ENCODE results near the gene STXBP6. TPM values are rescaled to one million over a fixed set of nuclear protein-coding genes. Genes with fewer than 3 reads are reported as not detected.

Gene STXBP6
- total RNA-seq, 1 experiment from 2014 or later, result 5.3 TPM

GRCh38 chr14:24859559-24859958 lies 190.4 kb downstream of the STXBP6 start:
- intact Hi-C loops (cut with micrococcal nuclease; ENCODE audit: unreplicated experiment), result no loop called here
- Histone ChIP-seq H3K4me3 (ENCODE audit: low read depth, low read length, poor library complexity, severe bottlenecking) (no peak overlapping the region), H3K36me3 (ENCODE audit: insufficient read depth, low read length, poor library complexity, severe bottlenecking) (no peaks in the 10 kb centered on the region), H3K4me1 (ENCODE audit: insufficient read depth, low read length, poor library complexity, severe bottlenecking) (no peaks in the 10 kb centered on the region), H3K27me3 (replicated peaks; ENCODE audit: insufficient read depth, low read depth, low read length, poor library complexity) (peaks cover 15% of the 10 kb centered on the region), H3K27ac (ENCODE audit: low read depth, low read length, poor library complexity, severe bottlenecking) (no peak overlapping the region), H3K9me3 (ENCODE audit: low read depth, low read length, poor library complexity, severe bottlenecking) (no peaks in the 10 kb centered on the region)
- TF ChIP-seq EZH2 (IDR thresholded peaks at IDR 0.05; ENCODE audit: borderline replicate concordance, low read depth, low read length, poor library complexity, severe bottlenecking) (no peak), CTCF (conservative IDR thresholded peaks at IDR 0.05; ENCODE audit: low read depth, low read length) (no peak)
- no peak for DNase-seq (ENCODE audit: low spot score)
- no TSS peak for BruUV-seq (replicated peaks)
- CTCF ChIA-PET, result no interaction called here
- POLR2A ChIA-PET (ENCODE audit: low non-redundant PET), result no interaction called here

DNA sequence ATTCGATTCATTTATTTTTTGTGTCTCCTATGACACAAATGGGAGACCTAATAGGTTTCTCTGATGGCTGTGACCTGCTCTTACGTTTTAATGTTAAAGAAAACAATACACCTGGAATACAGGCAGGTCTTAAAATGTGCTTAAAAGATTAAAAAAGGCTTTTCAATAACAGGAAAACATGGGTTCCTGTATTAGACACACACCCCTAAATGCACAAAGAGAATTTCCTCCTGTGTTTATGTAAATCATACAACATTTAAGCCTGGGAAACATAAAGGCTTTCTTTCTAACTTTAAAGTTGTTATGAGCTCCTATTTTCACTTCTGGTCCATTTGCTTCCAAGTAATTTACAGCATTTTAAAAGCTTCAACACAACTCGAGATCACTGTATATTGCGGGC lies 191.3 kb downstream of the STXBP6 start:
- intact Hi-C loops (cut with micrococcal nuclease; ENCODE audit: unreplicated experiment), result no loop called here
- no peak for DNase-seq (ENCODE audit: low spot score)
- Histone ChIP-seq H3K4me3 (ENCODE audit: low read depth, low read length, poor library complexity, severe bottlenecking) (no peak overlapping the region), H3K9me3 (ENCODE audit: low read depth, low read length, poor library complexity, severe bottlenecking) (no peaks in the 10 kb centered on the region), H3K27ac (ENCODE audit: low read depth, low read length, poor library complexity, severe bottlenecking) (no peak overlapping the region), H3K27me3 (replicated peaks; ENCODE audit: insufficient read depth, low read depth, low read length, poor library complexity) (peaks cover 14% of the 10 kb centered on the region), H3K36me3 (ENCODE audit: insufficient read depth, low read length, poor library complexity, severe bottlenecking) (no peaks in the 10 kb centered on the region), H3K4me1 (ENCODE audit: insufficient read depth, low read length, poor library complexity, severe bottlenecking) (no peaks in the 10 kb centered on the region)
- TF ChIP-seq EZH2 (IDR thresholded peaks at IDR 0.05; ENCODE audit: borderline replicate concordance, low read depth, low read length, poor library complexity, severe bottlenecking), result no peak
- CTCF ChIA-PET, result no interaction called here
- POLR2A ChIA-PET (ENCODE audit: low non-redundant PET), result no interaction called here
- no TSS peak for BruUV-seq (replicated peaks)

DNA sequence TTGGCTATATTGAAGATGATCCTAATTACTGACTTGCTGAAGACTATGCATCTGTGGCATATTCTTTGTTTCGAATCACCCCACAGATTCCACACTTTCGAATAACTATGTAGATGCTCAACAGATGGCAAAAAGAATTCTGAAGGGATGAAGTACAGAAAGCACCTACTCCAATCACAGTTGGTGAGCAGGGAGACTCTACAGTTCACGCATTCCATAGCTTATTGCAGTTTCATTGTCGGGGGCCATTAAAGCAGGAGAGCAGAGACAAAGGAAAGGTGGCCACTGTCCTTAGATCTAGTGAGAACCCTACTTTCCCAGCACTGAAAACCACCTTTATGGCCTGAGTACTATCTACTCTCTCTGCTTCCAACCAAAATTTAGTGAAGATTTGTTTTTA lies 191.9 kb downstream of the STXBP6 start:
- TF ChIP-seq EZH2 (IDR thresholded peaks at IDR 0.05; ENCODE audit: borderline replicate concordance, low read depth, low read length, poor library complexity, severe bottlenecking) (no peak), CTCF (conservative IDR thresholded peaks at IDR 0.05; ENCODE audit: low read depth, low read length) (no peak)
- Histone ChIP-seq H3K4me3 (ENCODE audit: low read depth, low read length, poor library complexity, severe bottlenecking) (no peak overlapping the region), H3K4me1 (ENCODE audit: insufficient read depth, low read length, poor library complexity, severe bottlenecking) (no peaks in the 10 kb centered on the region), H3K27me3 (replicated peaks; ENCODE audit: insufficient read depth, low read depth, low read length, poor library complexity) (peaks cover 11% of the 10 kb centered on the region), H3K36me3 (ENCODE audit: insufficient read depth, low read length, poor library complexity, severe bottlenecking) (no peaks in the 10 kb centered on the region), H3K9me3 (ENCODE audit: low read depth, low read length, poor library complexity, severe bottlenecking) (no peaks in the 10 kb centered on the region), H3K27ac (ENCODE audit: low read depth, low read length, poor library complexity, severe bottlenecking) (no peak overlapping the region)
- POLR2A ChIA-PET (ENCODE audit: low non-redundant PET), result no interaction called here
- BruUV-seq (replicated peaks), result no TSS peak
- CTCF ChIA-PET, result no interaction called here
- DNase-seq (ENCODE audit: low spot score), result no peak
- intact Hi-C loops (cut with micrococcal nuclease; ENCODE audit: unreplicated experiment), result no loop called here

GRCh38 chr14:24857277-24857676 lies 192.7 kb downstream of the STXBP6 start:
- TF ChIP-seq EZH2 (IDR thresholded peaks at IDR 0.05; ENCODE audit: borderline replicate concordance, low read depth, low read length, poor library complexity, severe bottlenecking), result no peak
- DNase-seq (ENCODE audit: low spot score), result no peak
- Histone ChIP-seq H3K4me1 (ENCODE audit: insufficient read depth, low read length, poor library complexity, severe bottlenecking) (no peaks in the 10 kb centered on the region), H3K27ac (ENCODE audit: low read depth, low read length, poor library complexity, severe bottlenecking) (no peak overlapping the region), H3K27me3 (replicated peaks; ENCODE audit: insufficient read depth, low read depth, low read length, poor library complexity) (peaks cover 11% of the 10 kb centered on the region), H3K9me3 (ENCODE audit: low read depth, low read length, poor library complexity, severe bottlenecking) (no peaks in the 10 kb centered on the region), H3K4me3 (ENCODE audit: low read depth, low read length, poor library complexity, severe bottlenecking) (no peak overlapping the region), H3K36me3 (ENCODE audit: insufficient read depth, low read length, poor library complexity, severe bottlenecking) (no peaks in the 10 kb centered on the region)
- BruUV-seq (replicated peaks), result no TSS peak
- intact Hi-C loops (cut with micrococcal nuclease; ENCODE audit: unreplicated experiment), result no loop called here
- ChIA-PET CTCF (no interaction called here), POLR2A (ENCODE audit: low non-redundant PET) (no interaction called here)
